Inflammatory macrophage treated with lipopolysaccharide for 1 hour (primary cell): Measurements from ENCODE around the gene CD274.
"Not testable (repeated sequence)": the region's sequence is repeated elsewhere in the genome, so short reads cannot be mapped to it uniquely, and the experiment has no call there.

Experiments
- DNase-seq, 2 donors: peaks; one replicate each; pipeline ENCODE4 v3.0.0-alpha.2; 2020 to 2022

Gene CD274

GRCh38 chr9:5438301-5439162, 11.8 kb upstream of the CD274 start:
- DNase-seq, result peak; percentile 62 to 78

GRCh38 chr9:5440426-5440825, 9.9 kb upstream of the CD274 start:
- DNase-seq, result no peak

GRCh38 chr9:5441043-5441442, 9.3 kb upstream of the CD274 start:
- peak; percentile 41 to 56 for DNase-seq

GRCh38 chr9:5442400-5443011, 7.8 kb upstream of the CD274 start:
- peak; percentile 61 to 66 for DNase-seq

- DNase-seq, result peak; percentile 43 to 85
These were observed 6.5 kb upstream of the CD274 start for GRCh38 chr9:5443850-5444249.

GRCh38 chr9:5445096-5445495, 5.2 kb upstream of the CD274 start:
- not testable (repeated sequence) for DNase-seq

- peak; percentile 78 to 80 for DNase-seq
These were observed 4.5 kb upstream of the CD274 start for GRCh38 chr9:5445886-5446285.

- no peak for DNase-seq
These were observed 3.7 kb upstream of the CD274 start for GRCh38 chr9:5446451-5447236.

GRCh38 chr9:5447337-5447736, 3.0 kb upstream of the CD274 start:
- no peak for DNase-seq

GRCh38 chr9:5448016-5448415, 2.3 kb upstream of the CD274 start:
- DNase-seq, result no peak

GRCh38 chr9:5448461-5449435, 1.6 kb upstream of the CD274 start:
- DNase-seq, result peak in 1 of 2 donors; percentile 86

GRCh38 chr9:5449521-5450358, 602 bp upstream of the CD274 start:
- peak; percentile 60 to 61 for DNase-seq

- DNase-seq, result peak; percentile 64 to 78
These were observed 1.9 kb downstream of the CD274 start for GRCh38 chr9:5452286-5452609.

GRCh38 chr9:5453004-5453403, 2.7 kb downstream of the CD274 start:
- no peak for DNase-seq

- DNase-seq, result peak; percentile 39 to 50
These were observed 3.3 kb downstream of the CD274 start for GRCh38 chr9:5453673-5454072.

- peak; percentile 62 to 82 for DNase-seq
These were observed 4.8 kb downstream of the CD274 start for GRCh38 chr9:5455181-5455580.

- peak; percentile 87 to 95 for DNase-seq
These were observed 9.0 kb downstream of the CD274 start for GRCh38 chr9:5459289-5459829.

- no peak for DNase-seq
These were observed 9.8 kb downstream of the CD274 start for GRCh38 chr9:5460157-5460556.

- DNase-seq, result not testable (repeated sequence)
These were observed 14.5 kb downstream of the CD274 start for GRCh38 chr9:5464831-5465330.

GRCh38 chr9:5466005-5466404, 15.7 kb downstream of the CD274 start:
- DNase-seq, result peak; percentile 53 to 78

- peak; percentile 61 to 63 for DNase-seq
These were observed 16.4 kb downstream of the CD274 start for GRCh38 chr9:5466766-5467165.
